ENCODE data around the gene DNM3. TPM values are rescaled to one million over a fixed set of nuclear protein-coding genes. Genes with fewer than 3 reads are reported as not detected.
"Not testable (repeated sequence)": the region's sequence is repeated elsewhere in the genome, so short reads cannot be mapped to it uniquely, and the experiment has no call there.

DNM3 gene
- total RNA-seq, 1 experiment from 2014 or later = 1.3 TPM

GRCh38 chr1:172276120-172276818 is 435.0 kb downstream of the DNM3 start:
- DNase-seq (ENCODE audit: low spot score) = no peak

GRCh38 chr1:172277275-172277674 is 436.0 kb downstream of the DNM3 start:
- DNase-seq (ENCODE audit: low spot score) = no peak

- no peak for DNase-seq (ENCODE audit: low spot score)
Measured at GRCh38 chr1:172277989-172278388, 436.7 kb downstream of the DNM3 start.

- peak; percentile 63 for DNase-seq (ENCODE audit: low spot score)
Measured at GRCh38 chr1:172278478-172278877, 437.2 kb downstream of the DNM3 start.

GRCh38 chr1:172279939-172280636 is 438.8 kb downstream of the DNM3 start:
- DNase-seq (ENCODE audit: low spot score) = no peak

- no peak for DNase-seq (ENCODE audit: low spot score)
Measured at GRCh38 chr1:172283766-172284165, 442.5 kb downstream of the DNM3 start.

- DNase-seq (ENCODE audit: low spot score) = peak; percentile 80
Measured at GRCh38 chr1:172286629-172287076, 445.4 kb downstream of the DNM3 start.

GRCh38 chr1:172287208-172287607 is 445.9 kb downstream of the DNM3 start:
- peak; percentile 29 for DNase-seq (ENCODE audit: low spot score)

GRCh38 chr1:172288581-172288980 is 447.3 kb downstream of the DNM3 start:
- DNase-seq (ENCODE audit: low spot score) = no peak

GRCh38 chr1:172289448-172289847 is 448.1 kb downstream of the DNM3 start:
- no peak for DNase-seq (ENCODE audit: low spot score)

GRCh38 chr1:172292840-172293239 is 451.5 kb downstream of the DNM3 start:
- DNase-seq (ENCODE audit: low spot score) = no peak

- peak; percentile 46 for DNase-seq (ENCODE audit: low spot score)
Measured at GRCh38 chr1:172293429-172293828, 452.1 kb downstream of the DNM3 start.

- DNase-seq (ENCODE audit: low spot score) = peak; percentile 30
Measured at GRCh38 chr1:172298141-172298540, 456.8 kb downstream of the DNM3 start.

- DNase-seq (ENCODE audit: low spot score) = no peak
Measured at GRCh38 chr1:172298911-172299310, 457.6 kb downstream of the DNM3 start.

- DNase-seq (ENCODE audit: low spot score) = no peak
Measured at GRCh38 chr1:172299515-172299914, 458.2 kb downstream of the DNM3 start.

GRCh38 chr1:172307508-172307907 is 466.2 kb downstream of the DNM3 start:
- DNase-seq (ENCODE audit: low spot score) = not testable (repeated sequence)

GRCh38 chr1:172308142-172308541 is 466.8 kb downstream of the DNM3 start:
- DNase-seq (ENCODE audit: low spot score) = no peak

- no peak for DNase-seq (ENCODE audit: low spot score)
Measured at GRCh38 chr1:172308577-172308976, 467.3 kb downstream of the DNM3 start.

GRCh38 chr1:172320733-172321132 is 479.4 kb downstream of the DNM3 start:
- DNase-seq (ENCODE audit: low spot score) = no peak

- peak; percentile 58 for DNase-seq (ENCODE audit: low spot score)
Measured at GRCh38 chr1:172321451-172321850, 480.2 kb downstream of the DNM3 start.

GRCh38 chr1:172322219-172323061 is 481.1 kb downstream of the DNM3 start:
- DNase-seq (ENCODE audit: low spot score) = peak; percentile 90

- DNase-seq (ENCODE audit: low spot score) = no peak
Measured at GRCh38 chr1:172323686-172324085, 482.4 kb downstream of the DNM3 start.
